ENCODE results near the gene WWC1. TPM values are rescaled to one million over a fixed set of nuclear protein-coding genes. Genes with fewer than 3 reads are reported as not detected.

The WWC1 gene
- total RNA-seq, 1 experiment from 2014 or later = 97.7 TPM

DNA sequence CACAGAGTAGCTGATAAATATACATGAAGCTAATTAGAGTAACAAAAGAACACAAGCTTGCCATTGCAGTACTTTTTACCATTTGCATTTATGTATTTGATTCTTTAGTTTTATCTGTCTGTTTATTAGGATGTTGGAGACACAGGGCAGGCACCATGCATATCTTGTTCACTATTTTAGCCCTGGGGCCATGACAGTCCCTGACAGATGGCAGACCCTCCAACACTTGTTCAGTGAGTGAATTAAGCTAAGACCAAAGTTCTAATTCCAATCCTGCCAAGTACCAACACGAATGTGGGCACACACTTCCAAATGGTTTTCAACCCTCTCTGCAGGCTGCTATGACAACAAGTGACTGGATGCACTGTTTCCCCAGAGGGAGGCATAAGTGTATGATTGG lies 182.9 kb downstream of the WWC1 start:
- no peaks in the 10 kb centered on the region; the same call in 1 of the 2 replicates for H4K20me1 ChIP-seq (ENCODE audit: insufficient read depth)
- TF ChIP-seq EZH2 (IDR thresholded peaks at IDR 0.05; ENCODE audit: low read depth) = no peak
- TF ChIP-seq, protein P1, sequence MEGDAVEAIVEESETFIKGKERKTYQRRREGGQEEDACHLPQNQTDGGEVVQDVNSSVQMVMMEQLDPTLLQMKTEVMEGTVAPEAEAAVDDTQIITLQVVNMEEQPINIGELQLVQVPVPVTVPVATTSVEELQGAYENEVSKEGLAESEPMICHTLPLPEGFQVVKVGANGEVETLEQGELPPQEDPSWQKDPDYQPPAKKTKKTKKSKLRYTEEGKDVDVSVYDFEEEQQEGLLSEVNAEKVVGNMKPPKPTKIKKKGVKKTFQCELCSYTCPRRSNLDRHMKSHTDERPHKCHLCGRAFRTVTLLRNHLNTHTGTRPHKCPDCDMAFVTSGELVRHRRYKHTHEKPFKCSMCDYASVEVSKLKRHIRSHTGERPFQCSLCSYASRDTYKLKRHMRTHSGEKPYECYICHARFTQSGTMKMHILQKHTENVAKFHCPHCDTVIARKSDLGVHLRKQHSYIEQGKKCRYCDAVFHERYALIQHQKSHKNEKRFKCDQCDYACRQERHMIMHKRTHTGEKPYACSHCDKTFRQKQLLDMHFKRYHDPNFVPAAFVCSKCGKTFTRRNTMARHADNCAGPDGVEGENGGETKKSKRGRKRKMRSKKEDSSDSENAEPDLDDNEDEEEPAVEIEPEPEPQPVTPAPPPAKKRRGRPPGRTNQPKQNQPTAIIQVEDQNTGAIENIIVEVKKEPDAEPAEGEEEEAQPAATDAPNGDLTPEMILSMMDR (conservative IDR thresholded peaks at IDR 0.05) = no peak
- no peaks in the 10 kb centered on the region for H3K9me3 ChIP-seq (ENCODE audit: insufficient read depth, low read depth)
- peaks cover 38% of the 10 kb centered on the region; the same call in 1 of the 2 replicates for H3F3A ChIP-seq (ENCODE audit: insufficient read depth, low read depth)
- H3K36me3 ChIP-seq (ENCODE audit: low read depth) = peaks cover 7% of the 10 kb centered on the region; the same call in 1 of the 2 replicates
- no peak overlapping the region for H3K4me3 ChIP-seq
- intact Hi-C loops (cut with micrococcal nuclease; ENCODE audit: unreplicated experiment) = no loop called here
- CTCF ChIA-PET = no interaction called here
- POLR2A ChIA-PET (ENCODE audit: unreplicated experiment) = no interaction called here
- H3K79me2 ChIP-seq (ENCODE audit: low read depth) = no peaks in the 10 kb centered on the region
- no TSS peak for BruUV-seq (replicated peaks)
- DNase-seq = no peak
- H3K27me3 ChIP-seq (ENCODE audit: insufficient read depth, low read depth) = no peaks in the 10 kb centered on the region
- no peak overlapping the region for H3K4me2 ChIP-seq
- H3K9me2 ChIP-seq (ENCODE audit: insufficient read depth) = no peaks in the 10 kb centered on the region
- H3K4me1 ChIP-seq (replicated peaks; ENCODE audit: insufficient read depth) = no peaks in the 10 kb centered on the region
- H2AFZ ChIP-seq = no peak overlapping the region
- no peak overlapping the region for H3K27ac ChIP-seq

DNA sequence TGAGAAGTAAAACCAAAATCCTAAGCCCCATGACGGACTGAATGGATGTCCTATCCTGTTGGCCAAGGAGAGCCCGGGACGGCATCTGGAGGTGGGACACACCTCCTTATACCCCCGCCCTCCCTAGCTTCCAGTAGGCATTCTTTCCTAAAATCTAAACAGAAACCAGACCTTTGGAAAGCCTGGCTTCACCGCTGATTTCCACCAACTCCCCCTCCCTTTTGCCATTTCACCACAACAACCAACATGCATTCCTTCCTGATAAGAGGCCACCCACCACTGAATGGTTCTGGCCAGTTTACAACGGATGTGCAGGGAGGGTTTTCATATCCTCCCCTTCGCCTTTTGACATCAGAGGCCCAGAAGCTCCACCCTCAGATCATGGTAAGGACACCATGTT lies 185.6 kb downstream of the WWC1 start:
- Histone ChIP-seq H3K9me2 (ENCODE audit: insufficient read depth) (no peaks in the 10 kb centered on the region), H3K36me3 (ENCODE audit: low read depth) (peaks cover 7% of the 10 kb centered on the region; the same call in 1 of the 2 replicates), H3F3A (ENCODE audit: insufficient read depth, low read depth) (peaks cover 31% of the 10 kb centered on the region; the same call in 1 of the 2 replicates), H3K79me2 (ENCODE audit: low read depth) (no peaks in the 10 kb centered on the region), H3K27me3 (ENCODE audit: insufficient read depth, low read depth) (no peaks in the 10 kb centered on the region), H3K4me1 (replicated peaks; ENCODE audit: insufficient read depth) (no peaks in the 10 kb centered on the region), H3K27ac (no peak overlapping the region), H3K4me3 (no peak overlapping the region), H3K4me2 (no peak overlapping the region), H3K9me3 (ENCODE audit: insufficient read depth, low read depth) (no peaks in the 10 kb centered on the region), H4K20me1 (ENCODE audit: insufficient read depth) (no peaks in the 10 kb centered on the region; the same call in 1 of the 2 replicates), H2AFZ (no peak overlapping the region)
- intact Hi-C loops (cut with micrococcal nuclease; ENCODE audit: unreplicated experiment) = no loop called here
- ChIA-PET CTCF (no interaction called here), POLR2A (ENCODE audit: unreplicated experiment) (interaction anchor here (0.5 kb wide), 1 partner anchor 906 kb away, joined by 4 read pairs; no protein-coding TSS in a partner anchor)
- DNase-seq = no peak
- BruUV-seq (replicated peaks) = no TSS peak
- no peak for TF ChIP-seq EZH2 (IDR thresholded peaks at IDR 0.05; ENCODE audit: low read depth)
- TF ChIP-seq, protein P1 (conservative IDR thresholded peaks at IDR 0.05) = no peak

DNA sequence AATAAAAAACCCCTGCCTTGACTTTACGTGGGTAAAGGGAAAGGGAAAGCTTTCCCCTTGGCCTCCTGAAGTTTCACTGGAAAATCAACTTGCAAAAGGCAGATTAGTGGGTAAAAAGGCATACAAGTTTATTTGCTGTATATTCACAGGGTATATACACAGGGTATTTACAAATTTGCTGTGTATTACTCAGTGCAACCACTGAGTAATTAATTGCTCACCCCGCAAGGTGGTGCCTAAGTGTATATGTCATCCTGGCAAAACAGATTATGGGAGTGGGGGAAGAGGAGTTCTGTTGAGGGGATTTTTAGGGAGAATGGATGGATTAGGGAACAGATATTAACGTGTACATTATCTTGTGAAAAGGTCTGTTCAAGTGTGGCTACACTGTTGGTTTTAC lies 187.7 kb downstream of the WWC1 start:
- Histone ChIP-seq H3K27me3 (ENCODE audit: insufficient read depth, low read depth) (no peaks in the 10 kb centered on the region), H3K9me3 (ENCODE audit: insufficient read depth, low read depth) (no peaks in the 10 kb centered on the region), H3F3A (ENCODE audit: insufficient read depth, low read depth) (peaks cover 21% of the 10 kb centered on the region; the same call in 1 of the 2 replicates), H3K4me1 (replicated peaks; ENCODE audit: insufficient read depth) (no peaks in the 10 kb centered on the region), H3K27ac (no peak overlapping the region), H3K4me3 (no peak overlapping the region), H2AFZ (no peak overlapping the region), H3K4me2 (no peak overlapping the region), H3K36me3 (ENCODE audit: low read depth) (no peaks in the 10 kb centered on the region), H3K79me2 (ENCODE audit: low read depth) (no peaks in the 10 kb centered on the region), H3K9me2 (ENCODE audit: insufficient read depth) (no peaks in the 10 kb centered on the region), H4K20me1 (ENCODE audit: insufficient read depth) (no peaks in the 10 kb centered on the region; the same call in 1 of the 2 replicates)
- ChIA-PET CTCF (no interaction called here), POLR2A (ENCODE audit: unreplicated experiment) (no interaction called here)
- intact Hi-C loops (cut with micrococcal nuclease; ENCODE audit: unreplicated experiment) = no loop called here
- DNase-seq = no peak
- no TSS peak for BruUV-seq (replicated peaks)
- TF ChIP-seq, protein P1 (conservative IDR thresholded peaks at IDR 0.05) = no peak
- TF ChIP-seq EZH2 (IDR thresholded peaks at IDR 0.05; ENCODE audit: low read depth) = no peak

All from PC-9 (cell line).